Measurements from ENCODE around the gene NEK11.
"Not testable (repeated sequence)": the region's sequence is repeated elsewhere in the genome, so short reads cannot be mapped to it uniquely, and the experiment has no call there.

- not testable (repeated sequence) for TF ChIP-seq CTCF, POLR2AphosphoS5 (IDR thresholded peaks at IDR 0.05)
Measured at GRCh38 chr3:131361066-131361463, 334.4 kb downstream of the NEK11 start.

Measured in prostate gland (tissue), 2 donors.